ENCODE results near the gene UNKL.

The UNKL gene

DNA sequence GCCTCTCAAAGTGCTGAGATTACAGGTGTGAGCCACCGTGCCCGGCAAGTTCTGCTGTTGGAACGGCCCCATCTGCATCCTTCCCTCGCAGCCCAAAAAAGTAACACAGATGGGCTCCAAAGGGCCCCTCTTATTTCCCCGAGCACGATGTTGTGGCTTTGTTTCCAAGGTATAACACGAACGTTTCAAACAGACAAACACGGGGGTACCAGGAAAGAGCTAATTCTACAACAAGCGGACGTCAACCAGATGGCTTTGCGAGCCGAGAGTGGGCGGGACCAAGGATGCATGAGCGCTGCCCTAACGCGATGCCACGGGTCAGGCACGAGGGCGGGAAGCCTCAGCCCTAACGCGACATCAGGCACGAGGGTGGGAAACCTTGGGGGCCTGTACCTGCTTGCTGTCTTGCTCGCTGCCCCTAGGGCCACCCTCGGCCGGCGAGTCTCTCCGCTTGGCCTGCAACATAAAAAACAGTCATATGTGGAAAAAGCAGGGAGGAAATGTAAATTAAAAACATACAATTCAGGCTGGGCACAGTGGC lies 24.2 kb downstream of the UNKL start:
- H4K20me1 ChIP-seq (ENCODE audit: insufficient read depth, low read length) = no peaks in the 10 kb centered on the region
- H3K36me3 ChIP-seq (ENCODE audit: insufficient read depth, low read length) = peaks cover 9% of the 10 kb centered on the region; the same call in 1 of the 2 replicates
- no peak overlapping the region for H3K4me3 ChIP-seq (ENCODE audit: low read depth, low read length, poor library complexity, severe bottlenecking)
- H2AFZ ChIP-seq (ENCODE audit: low read length) = no peak overlapping the region
- H3K9me3 ChIP-seq (ENCODE audit: low read length) = no peaks in the 10 kb centered on the region
- no peaks in the 10 kb centered on the region for H3K27me3 ChIP-seq (ENCODE audit: insufficient read depth, low read length)
- H3K4me2 ChIP-seq (ENCODE audit: low read length) = no peak overlapping the region
- TF ChIP-seq EZH2 (IDR thresholded peaks at IDR 0.05; ENCODE audit: borderline replicate concordance, low read length) = no peak
- TF ChIP-seq, protein P1, sequence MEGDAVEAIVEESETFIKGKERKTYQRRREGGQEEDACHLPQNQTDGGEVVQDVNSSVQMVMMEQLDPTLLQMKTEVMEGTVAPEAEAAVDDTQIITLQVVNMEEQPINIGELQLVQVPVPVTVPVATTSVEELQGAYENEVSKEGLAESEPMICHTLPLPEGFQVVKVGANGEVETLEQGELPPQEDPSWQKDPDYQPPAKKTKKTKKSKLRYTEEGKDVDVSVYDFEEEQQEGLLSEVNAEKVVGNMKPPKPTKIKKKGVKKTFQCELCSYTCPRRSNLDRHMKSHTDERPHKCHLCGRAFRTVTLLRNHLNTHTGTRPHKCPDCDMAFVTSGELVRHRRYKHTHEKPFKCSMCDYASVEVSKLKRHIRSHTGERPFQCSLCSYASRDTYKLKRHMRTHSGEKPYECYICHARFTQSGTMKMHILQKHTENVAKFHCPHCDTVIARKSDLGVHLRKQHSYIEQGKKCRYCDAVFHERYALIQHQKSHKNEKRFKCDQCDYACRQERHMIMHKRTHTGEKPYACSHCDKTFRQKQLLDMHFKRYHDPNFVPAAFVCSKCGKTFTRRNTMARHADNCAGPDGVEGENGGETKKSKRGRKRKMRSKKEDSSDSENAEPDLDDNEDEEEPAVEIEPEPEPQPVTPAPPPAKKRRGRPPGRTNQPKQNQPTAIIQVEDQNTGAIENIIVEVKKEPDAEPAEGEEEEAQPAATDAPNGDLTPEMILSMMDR (IDR thresholded peaks at IDR 0.05; ENCODE audit: low read length) = no peak
- no peaks in the 10 kb centered on the region for H3K9me2 ChIP-seq (ENCODE audit: low read depth, low read length)
- H3K27ac ChIP-seq (ENCODE audit: low read depth, low read length, poor library complexity, severe bottlenecking) = no peak overlapping the region
- no peaks in the 10 kb centered on the region for H3F3A ChIP-seq (ENCODE audit: insufficient read depth, low read length)
- no peaks in the 10 kb centered on the region for H3K79me2 ChIP-seq (ENCODE audit: insufficient read depth, low read length)
- no peak overlapping the region for H3K9ac ChIP-seq (ENCODE audit: low read length)
- no peaks in the 10 kb centered on the region for H3K4me1 ChIP-seq (ENCODE audit: insufficient read depth, low read length, severe bottlenecking)

DNA sequence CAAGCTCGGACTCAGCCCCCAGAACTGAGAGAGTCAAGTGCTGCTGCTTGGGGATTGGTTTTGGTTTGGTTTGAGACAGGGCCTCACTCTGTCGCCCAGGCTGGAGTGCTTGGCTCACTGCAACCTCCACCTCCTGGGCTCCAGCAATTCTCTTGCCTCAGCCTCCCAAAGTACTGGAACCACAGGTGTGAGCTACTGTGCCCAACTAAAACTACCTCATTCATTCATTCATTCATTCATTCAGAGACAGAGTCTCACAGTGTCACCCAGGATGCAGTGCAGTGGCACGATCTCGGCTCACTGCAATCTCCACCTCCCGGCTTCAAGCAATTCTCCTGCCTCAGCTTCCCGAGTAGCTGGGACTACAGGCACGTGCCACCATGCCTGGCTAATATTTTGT lies 24.7 kb downstream of the UNKL start:
- no peaks in the 10 kb centered on the region for H3F3A ChIP-seq (ENCODE audit: insufficient read depth, low read length)
- H3K9me3 ChIP-seq (ENCODE audit: low read length) = no peaks in the 10 kb centered on the region
- H3K79me2 ChIP-seq (ENCODE audit: insufficient read depth, low read length) = no peaks in the 10 kb centered on the region
- H2AFZ ChIP-seq (ENCODE audit: low read length) = no peak overlapping the region
- H3K27ac ChIP-seq (ENCODE audit: low read depth, low read length, poor library complexity, severe bottlenecking) = no peak overlapping the region
- H3K4me2 ChIP-seq (ENCODE audit: low read length) = no peak overlapping the region
- H3K36me3 ChIP-seq (ENCODE audit: insufficient read depth, low read length) = peaks cover 9% of the 10 kb centered on the region; the same call in 1 of the 2 replicates
- no peaks in the 10 kb centered on the region for H3K9me2 ChIP-seq (ENCODE audit: low read depth, low read length)
- H4K20me1 ChIP-seq (ENCODE audit: insufficient read depth, low read length) = no peaks in the 10 kb centered on the region
- TF ChIP-seq EZH2 (IDR thresholded peaks at IDR 0.05; ENCODE audit: borderline replicate concordance, low read length) = no peak
- TF ChIP-seq, protein P1 (IDR thresholded peaks at IDR 0.05; ENCODE audit: low read length) = no peak
- H3K4me3 ChIP-seq (ENCODE audit: low read depth, low read length, poor library complexity, severe bottlenecking) = no peak overlapping the region
- no peak overlapping the region for H3K9ac ChIP-seq (ENCODE audit: low read length)
- H3K4me1 ChIP-seq (ENCODE audit: insufficient read depth, low read length, severe bottlenecking) = no peaks in the 10 kb centered on the region
- no peaks in the 10 kb centered on the region for H3K27me3 ChIP-seq (ENCODE audit: insufficient read depth, low read length)

DNA sequence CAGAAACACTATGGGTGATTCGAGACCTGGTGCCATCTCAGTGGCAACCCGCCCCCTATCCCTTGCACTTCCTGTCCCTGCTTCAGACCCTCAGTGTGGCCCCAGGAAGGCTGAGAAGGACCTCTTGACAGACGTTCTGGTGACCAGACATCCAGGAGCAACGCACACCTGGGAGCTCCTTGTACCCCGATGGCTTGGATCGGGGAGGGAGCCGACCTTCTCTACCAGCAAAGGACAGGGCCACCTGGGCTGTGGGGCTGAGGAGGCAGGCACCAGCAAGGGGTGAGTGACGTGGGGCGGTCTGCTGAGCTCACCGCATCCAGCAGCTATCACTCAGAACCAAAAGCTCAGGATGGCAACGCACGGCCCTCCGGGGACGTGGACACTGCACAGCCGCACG lies 27.2 kb downstream of the UNKL start:
- H3K79me2 ChIP-seq (ENCODE audit: insufficient read depth, low read length) = no peaks in the 10 kb centered on the region
- H3K27me3 ChIP-seq (ENCODE audit: insufficient read depth, low read length) = no peaks in the 10 kb centered on the region
- no peaks in the 10 kb centered on the region for H4K20me1 ChIP-seq (ENCODE audit: insufficient read depth, low read length)
- H3K9ac ChIP-seq (ENCODE audit: low read length) = no peak overlapping the region
- no peak overlapping the region for H3K4me2 ChIP-seq (ENCODE audit: low read length)
- H3K4me3 ChIP-seq (ENCODE audit: low read depth, low read length, poor library complexity, severe bottlenecking) = no peak overlapping the region
- H3F3A ChIP-seq (ENCODE audit: insufficient read depth, low read length) = no peaks in the 10 kb centered on the region
- no peaks in the 10 kb centered on the region for H3K9me3 ChIP-seq (ENCODE audit: low read length)
- no peaks in the 10 kb centered on the region for H3K4me1 ChIP-seq (ENCODE audit: insufficient read depth, low read length, severe bottlenecking)
- TF ChIP-seq, protein P1 (IDR thresholded peaks at IDR 0.05; ENCODE audit: low read length) = no peak
- TF ChIP-seq EZH2 (IDR thresholded peaks at IDR 0.05; ENCODE audit: borderline replicate concordance, low read length) = no peak
- H3K9me2 ChIP-seq (ENCODE audit: low read depth, low read length) = no peaks in the 10 kb centered on the region
- peaks cover 3% of the 10 kb centered on the region for H3K36me3 ChIP-seq (ENCODE audit: insufficient read depth, low read length)
- no peak overlapping the region for H2AFZ ChIP-seq (ENCODE audit: low read length)
- H3K27ac ChIP-seq (ENCODE audit: low read depth, low read length, poor library complexity, severe bottlenecking) = no peak overlapping the region

All from OCI-LY1 (cell line).